ENCODE data around the gene MEGF8. TPM values are rescaled to one million over a fixed set of nuclear protein-coding genes. Genes with fewer than 3 reads are reported as not detected.

The MEGF8 gene
- total and polyA plus RNA-seq, 2 of the 13 experiments (the other 11 are each of a cell fraction or from before 2014, with no cell fraction given): 4.0 to 8.8 TPM

- TF ChIP-seq MAZ (IDR thresholded peaks at IDR 0.05; ENCODE audit: borderline replicate concordance, low read depth, low read length) (peak; percentile 68; the same call in 1 of the 2 replicates), MAZ (CRISPR knock-in tag; IDR thresholded peaks at IDR 0.05; ENCODE audit: low read depth) (no peak), HNRNPL (IDR thresholded peaks at IDR 0.05; ENCODE audit: low read depth, low read length) (peak; percentile 98), CTCF (CRISPR knock-in tag; IDR thresholded peaks at IDR 0.05) (peak; percentile 64), ARID3A (IDR thresholded peaks at IDR 0.05; ENCODE audit: low read depth, low read length) (no peak), ZNF513 (CRISPR knock-in tag; conservative IDR thresholded peaks at IDR 0.05) (no peak), ARHGAP35 (CRISPR knock-in tag; IDR thresholded peaks at IDR 0.05; ENCODE audit: borderline replicate concordance) (no peak), RAD21 (CRISPR knock-in tag; IDR thresholded peaks at IDR 0.05) (peak; percentile 93), GLI4 (CRISPR knock-in tag; IDR thresholded peaks at IDR 0.05; ENCODE audit: borderline replicate concordance) (no peak), HOXA3 (CRISPR knock-in tag; IDR thresholded peaks at IDR 0.05) (no peak), PRPF4 (IDR thresholded peaks at IDR 0.05; ENCODE audit: low read depth, low read length, poor library complexity, severe bottlenecking) (no peak), ZNF572 (CRISPR knock-in tag; IDR thresholded peaks at IDR 0.05) (no peak), CCAR2 (optimal IDR thresholded peaks at IDR 0.05; ENCODE audit: low read depth, low read length) (no peak), THAP11 (CRISPR knock-in tag; IDR thresholded peaks at IDR 0.05) (peak; percentile 58; the same call in 1 of the 2 replicates), MXD1 (CRISPR knock-in tag; IDR thresholded peaks at IDR 0.05) (no peak), RFXANK (CRISPR knock-in tag; IDR thresholded peaks at IDR 0.05) (no peak), LBX2 (CRISPR knock-in tag; IDR thresholded peaks at IDR 0.05; ENCODE audit: borderline replicate concordance) (no peak), MAFG (CRISPR knock-in tag; IDR thresholded peaks at IDR 0.05) (no peak)
- TF ChIP-seq, protein P1, sequence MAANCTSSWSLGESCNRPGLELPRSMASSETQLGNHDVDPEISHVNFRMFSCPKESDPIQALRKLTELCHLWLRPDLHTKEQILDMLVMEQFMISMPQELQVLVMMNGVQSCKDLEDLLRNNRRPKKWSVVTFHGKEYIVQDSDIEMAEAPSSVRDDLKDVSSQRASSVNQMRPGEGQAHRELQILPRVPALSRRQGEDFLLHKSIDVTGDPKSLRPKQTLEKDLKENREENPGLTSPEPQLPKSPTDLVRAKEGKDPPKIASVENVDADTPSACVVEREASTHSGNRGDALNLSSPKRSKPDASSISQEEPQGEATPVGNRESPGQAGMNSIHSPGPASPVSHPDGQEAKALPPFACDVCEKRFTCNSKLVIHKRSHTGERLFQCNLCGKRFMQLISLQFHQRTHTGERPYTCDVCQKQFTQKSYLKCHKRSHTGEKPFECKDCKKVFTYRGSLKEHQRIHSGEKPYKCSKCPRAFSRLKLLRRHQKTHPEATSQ (CRISPR knock-in tag; IDR thresholded peaks at IDR 0.05; ENCODE audit: borderline replicate concordance): no peak
- TF ChIP-seq, protein P2, sequence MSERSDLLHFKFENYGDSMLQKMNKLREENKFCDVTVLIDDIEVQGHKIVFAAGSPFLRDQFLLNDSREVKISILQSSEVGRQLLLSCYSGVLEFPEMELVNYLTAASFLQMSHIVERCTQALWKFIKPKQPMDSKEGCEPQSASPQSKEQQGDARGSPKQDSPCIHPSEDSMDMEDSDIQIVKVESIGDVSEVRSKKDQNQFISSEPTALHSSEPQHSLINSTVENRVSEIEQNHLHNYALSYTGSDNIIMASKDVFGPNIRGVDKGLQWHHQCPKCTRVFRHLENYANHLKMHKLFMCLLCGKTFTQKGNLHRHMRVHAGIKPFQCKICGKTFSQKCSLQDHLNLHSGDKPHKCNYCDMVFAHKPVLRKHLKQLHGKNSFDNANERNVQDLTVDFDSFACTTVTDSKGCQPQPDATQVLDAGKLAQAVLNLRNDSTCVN (CRISPR knock-in tag; IDR thresholded peaks at IDR 0.05; ENCODE audit: borderline replicate concordance): no peak
Observed at GRCh38 chr19:42290523-42291434, 34.7 kb upstream of the MEGF8 start (continued).
